Suprapubic skin (tissue), 4 donors: ENCODE results near the gene CD44.

Source experiments
- EP300 ChIP-seq: sonication (generic); formaldehyde crosslinking; IDR thresholded peaks from one replicate; pipeline ENCODE4 v1.6.1; 2017; ENCODE audit warnings: antibody characterized with exemption
- POLR2A ChIP-seq, 2 donors: fragments of 450-650 bp; IDR thresholded peaks; one replicate each; pipeline ENCODE4 v1.6.1; 2017; ENCODE audit warnings: antibody characterized with exemption in 2 of 2, mild to moderate bottlenecking in 2 of 2, moderate library complexity in 2 of 2
- POLR2AphosphoS5 ChIP-seq, 3 donors: sonication (generic); formaldehyde crosslinking; IDR thresholded peaks; one replicate each; pipeline ENCODE4 v1.6.1; 2017; ENCODE audit warnings: antibody characterized with exemption in 3 of 3
- TF ChIP-seq, protein P1 (sequence below), 2 donors: fragments of 200-600 bp in 1 of 2; fragments of 450-650 bp in 1 of 2; sonication (generic) in 1 of 2; IDR thresholded peaks; one replicate each; pipeline ENCODE4 v1.5.1; 2016 to 2019; ENCODE audit warnings: antibody characterized with exemption in 2 of 2, mild to moderate bottlenecking in 1 of 2, moderate library complexity in 1 of 2

DNA sequence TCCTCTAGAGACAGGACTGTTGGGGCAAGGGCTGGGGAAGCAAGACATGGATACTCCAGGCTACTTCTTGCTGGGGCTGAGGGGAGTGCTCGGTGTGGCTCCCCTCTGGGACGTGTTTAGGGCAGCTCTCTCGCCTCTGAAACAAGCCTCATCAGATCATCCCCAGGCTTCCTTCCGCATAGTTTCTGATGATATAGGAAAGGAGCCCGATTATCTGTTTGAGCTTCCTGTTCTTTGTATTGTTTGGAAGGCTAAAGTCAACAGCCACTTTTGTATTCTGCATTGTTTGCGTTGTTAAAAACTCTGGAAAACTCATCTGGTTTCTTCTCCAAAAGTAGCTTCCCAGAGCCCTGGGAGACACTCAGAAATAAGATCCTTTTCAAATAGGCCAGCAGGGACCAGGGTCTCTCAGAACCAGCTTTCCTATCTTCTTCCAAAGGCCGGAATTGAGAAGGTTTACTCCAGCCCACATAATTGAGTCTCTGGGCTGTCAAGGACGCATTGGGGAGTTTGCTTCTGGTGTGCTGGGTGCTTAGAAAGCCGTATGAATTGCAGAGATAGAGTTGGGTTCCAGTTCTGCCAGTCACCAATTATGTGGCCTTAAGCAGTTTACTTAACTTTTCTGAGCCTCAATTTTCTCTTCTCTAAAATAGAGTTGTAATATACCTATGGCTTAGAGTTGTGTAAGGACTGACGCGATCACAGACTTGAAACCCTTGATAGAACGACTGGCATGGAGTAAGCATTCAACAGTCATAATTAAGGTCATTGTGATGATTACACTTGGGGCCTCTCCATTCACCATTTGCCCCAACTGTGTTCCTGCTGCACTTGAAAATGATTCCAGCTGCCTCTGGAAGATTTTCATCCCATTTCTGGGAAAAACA, 19.1 kb downstream of the CD44 start:
- TF ChIP-seq, protein P1, sequence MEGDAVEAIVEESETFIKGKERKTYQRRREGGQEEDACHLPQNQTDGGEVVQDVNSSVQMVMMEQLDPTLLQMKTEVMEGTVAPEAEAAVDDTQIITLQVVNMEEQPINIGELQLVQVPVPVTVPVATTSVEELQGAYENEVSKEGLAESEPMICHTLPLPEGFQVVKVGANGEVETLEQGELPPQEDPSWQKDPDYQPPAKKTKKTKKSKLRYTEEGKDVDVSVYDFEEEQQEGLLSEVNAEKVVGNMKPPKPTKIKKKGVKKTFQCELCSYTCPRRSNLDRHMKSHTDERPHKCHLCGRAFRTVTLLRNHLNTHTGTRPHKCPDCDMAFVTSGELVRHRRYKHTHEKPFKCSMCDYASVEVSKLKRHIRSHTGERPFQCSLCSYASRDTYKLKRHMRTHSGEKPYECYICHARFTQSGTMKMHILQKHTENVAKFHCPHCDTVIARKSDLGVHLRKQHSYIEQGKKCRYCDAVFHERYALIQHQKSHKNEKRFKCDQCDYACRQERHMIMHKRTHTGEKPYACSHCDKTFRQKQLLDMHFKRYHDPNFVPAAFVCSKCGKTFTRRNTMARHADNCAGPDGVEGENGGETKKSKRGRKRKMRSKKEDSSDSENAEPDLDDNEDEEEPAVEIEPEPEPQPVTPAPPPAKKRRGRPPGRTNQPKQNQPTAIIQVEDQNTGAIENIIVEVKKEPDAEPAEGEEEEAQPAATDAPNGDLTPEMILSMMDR (IDR thresholded peaks at IDR 0.05) = no peak
- no peak for TF ChIP-seq POLR2A (IDR thresholded peaks at IDR 0.05)
- no peak for TF ChIP-seq POLR2AphosphoS5 (IDR thresholded peaks at IDR 0.05)
- TF ChIP-seq EP300 = no peak
